HEK293 (cell line): ENCODE measurements around the gene TRAF2.

ENCODE experiments used
- MYNN ChIP-seq: fragments of 450-650 bp; formaldehyde crosslinking; IDR thresholded peaks from 2 replicates; pipeline ENCODE4 v1.5.1; 2016; ENCODE audit warnings: missing biosample characterization, missing genetic modification characterization, borderline replicate concordance
- ZFP41 ChIP-seq: fragments of 450-650 bp; formaldehyde crosslinking; IDR thresholded peaks from 2 replicates; pipeline ENCODE4 v1.5.1; 2016; ENCODE audit warnings: missing biosample characterization, missing genetic modification characterization, borderline replicate concordance
- ZNF707 ChIP-seq: fragments of 450-650 bp; formaldehyde crosslinking; IDR thresholded peaks from 2 replicates; pipeline ENCODE4 v1.5.1; 2016; ENCODE audit warnings: missing biosample characterization, missing genetic modification characterization

DNA sequence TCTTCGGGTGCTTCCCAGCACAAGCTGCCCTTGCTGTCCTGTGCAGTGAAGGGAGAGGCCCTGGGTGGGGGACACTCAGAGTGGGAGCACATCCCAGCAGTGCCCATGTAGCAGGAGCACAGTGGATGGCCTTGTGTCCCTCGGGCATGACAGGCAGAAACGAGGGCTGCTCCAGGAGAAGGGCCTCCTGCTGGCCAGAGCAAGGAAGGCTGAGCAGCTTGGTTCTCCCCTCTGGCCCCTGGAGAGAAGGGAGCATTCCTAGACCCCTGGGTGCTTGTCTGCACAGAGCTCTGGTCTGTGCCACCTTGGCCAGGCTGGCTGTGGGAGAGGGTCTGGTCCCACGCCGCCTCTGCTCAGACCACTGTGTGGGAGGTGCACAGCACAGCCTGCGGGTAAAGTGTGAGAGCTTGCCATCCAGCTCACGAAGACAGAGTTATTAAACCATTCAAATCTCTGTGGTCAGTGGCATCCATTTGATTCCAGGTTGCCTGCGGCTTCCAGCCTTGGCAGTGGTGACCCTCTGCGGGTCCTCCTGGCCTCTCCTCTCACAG, 39.9 kb downstream of the TRAF2 start:
- TF ChIP-seq ZFP41 (tag by site-specific recombination) (no peak), MYNN (tag by site-specific recombination) (no peak), ZNF707 (tag by site-specific recombination) (no peak)
